Measurements from ENCODE around the gene OR9Q1.
"Not testable (repeated sequence)": the region's sequence is repeated elsewhere in the genome, so short reads cannot be mapped to it uniquely, and the experiment has no call there.

OR9Q1 gene

GRCh38 chr11:58135171-58135570, 111.5 kb downstream of the OR9Q1 start:
- no peak for DNase-seq (ENCODE audit: low spot score)

GRCh38 chr11:58142761-58143160, 119.1 kb downstream of the OR9Q1 start:
- DNase-seq (ENCODE audit: low spot score), result no peak

- no peak for DNase-seq (ENCODE audit: low spot score)
Measured at GRCh38 chr11:58152781-58153180, 129.1 kb downstream of the OR9Q1 start.

GRCh38 chr11:58164389-58164788, 140.7 kb downstream of the OR9Q1 start:
- DNase-seq (ENCODE audit: low spot score), result no peak

- DNase-seq (ENCODE audit: low spot score), result no peak
Measured at GRCh38 chr11:58164990-58165389, 141.3 kb downstream of the OR9Q1 start.

GRCh38 chr11:58165504-58166106, 141.9 kb downstream of the OR9Q1 start:
- no peak for DNase-seq (ENCODE audit: low spot score)

GRCh38 chr11:58177409-58178054, 153.9 kb downstream of the OR9Q1 start:
- no peak for DNase-seq (ENCODE audit: low spot score)

GRCh38 chr11:58178444-58178843, 154.8 kb downstream of the OR9Q1 start:
- no peak for DNase-seq (ENCODE audit: low spot score)

GRCh38 chr11:58179648-58180047, 156.0 kb downstream of the OR9Q1 start:
- DNase-seq (ENCODE audit: low spot score), result no peak

GRCh38 chr11:58186938-58187337, 163.3 kb downstream of the OR9Q1 start:
- DNase-seq (ENCODE audit: low spot score), result no peak

- no peak for DNase-seq (ENCODE audit: low spot score)
Measured at GRCh38 chr11:58188770-58189169, 165.1 kb downstream of the OR9Q1 start, which contains the start of gene OR9Q2. OR9Q2 (plus strand) TSS chr11:58189070; CDS start chr11:58190491, 1,421 bp downstream.

- no peak for DNase-seq (ENCODE audit: low spot score)
Measured at GRCh38 chr11:58192229-58192628, 168.5 kb downstream of the OR9Q1 start.

- no peak for DNase-seq (ENCODE audit: low spot score)
Measured at GRCh38 chr11:58193391-58193790, 169.7 kb downstream of the OR9Q1 start.

GRCh38 chr11:58195939-58196338, 172.3 kb downstream of the OR9Q1 start:
- DNase-seq (ENCODE audit: low spot score), result no peak

- DNase-seq (ENCODE audit: low spot score), result no peak
Measured at GRCh38 chr11:58199271-58199670, 175.6 kb downstream of the OR9Q1 start.

GRCh38 chr11:58204042-58204441, 180.4 kb downstream of the OR9Q1 start, which contains the start of gene OR1S2:
OR1S2 (minus strand) TSS chr11:58204142; CDS start chr11:58204142, 0 bp downstream.
- DNase-seq (ENCODE audit: low spot score), result no peak

- not testable (repeated sequence) for DNase-seq (ENCODE audit: low spot score)
Measured at GRCh38 chr11:58212420-58212819, 188.7 kb downstream of the OR9Q1 start, which contains the start of gene OR1S1. OR1S1 (plus strand) TSS chr11:58212720.

- DNase-seq (ENCODE audit: low spot score), result no peak
Measured at GRCh38 chr11:58216476-58216875, 192.8 kb downstream of the OR9Q1 start.

GRCh38 chr11:58222721-58223120, 199.0 kb downstream of the OR9Q1 start:
- no peak for DNase-seq (ENCODE audit: low spot score)

- DNase-seq (ENCODE audit: low spot score), result no peak
Measured at GRCh38 chr11:58227956-58228615, 204.4 kb downstream of the OR9Q1 start.

Data from AG08395 (cell line).